ENCODE data around the gene FLAD1.

- TF ChIP-seq EZH2 (IDR thresholded peaks at IDR 0.05; ENCODE audit: low read depth, low read length, severe bottlenecking) (no peak), RFX5 (IDR thresholded peaks at IDR 0.05; ENCODE audit: borderline replicate concordance, low read depth, low read length) (no peak), POLR2A (IDR thresholded peaks at IDR 0.05; ENCODE audit: control extremely low read depth in 1 of 2, low read depth in 2 of 2, low read length in 2 of 2) (no peak), HDAC2 (IDR thresholded peaks at IDR 0.05; ENCODE audit: borderline replicate concordance in 1 of 2, low read depth in 2 of 2, low read length in 2 of 2) (no peak), POLR2AphosphoS5 (IDR thresholded peaks at IDR 0.05; ENCODE audit: low read depth, low read length) (no peak), KDM1A (IDR thresholded peaks at IDR 0.05; ENCODE audit: borderline replicate concordance, low read length) (no peak), GABPA (IDR thresholded peaks at IDR 0.05; ENCODE audit: borderline replicate concordance, insufficient read depth, low read length) (no peak), E2F6 (IDR thresholded peaks at IDR 0.05) (no peak)
- TF ChIP-seq, protein P1, sequence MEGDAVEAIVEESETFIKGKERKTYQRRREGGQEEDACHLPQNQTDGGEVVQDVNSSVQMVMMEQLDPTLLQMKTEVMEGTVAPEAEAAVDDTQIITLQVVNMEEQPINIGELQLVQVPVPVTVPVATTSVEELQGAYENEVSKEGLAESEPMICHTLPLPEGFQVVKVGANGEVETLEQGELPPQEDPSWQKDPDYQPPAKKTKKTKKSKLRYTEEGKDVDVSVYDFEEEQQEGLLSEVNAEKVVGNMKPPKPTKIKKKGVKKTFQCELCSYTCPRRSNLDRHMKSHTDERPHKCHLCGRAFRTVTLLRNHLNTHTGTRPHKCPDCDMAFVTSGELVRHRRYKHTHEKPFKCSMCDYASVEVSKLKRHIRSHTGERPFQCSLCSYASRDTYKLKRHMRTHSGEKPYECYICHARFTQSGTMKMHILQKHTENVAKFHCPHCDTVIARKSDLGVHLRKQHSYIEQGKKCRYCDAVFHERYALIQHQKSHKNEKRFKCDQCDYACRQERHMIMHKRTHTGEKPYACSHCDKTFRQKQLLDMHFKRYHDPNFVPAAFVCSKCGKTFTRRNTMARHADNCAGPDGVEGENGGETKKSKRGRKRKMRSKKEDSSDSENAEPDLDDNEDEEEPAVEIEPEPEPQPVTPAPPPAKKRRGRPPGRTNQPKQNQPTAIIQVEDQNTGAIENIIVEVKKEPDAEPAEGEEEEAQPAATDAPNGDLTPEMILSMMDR (IDR thresholded peaks at IDR 0.05; ENCODE audit: control extremely low read depth in 1 of 3, insufficient read depth in 1 of 3, low read depth in 1 of 3, low read length in 3 of 3), result no peak
Observed at GRCh38 chr1:155037851-155038441, 54.8 kb downstream of the FLAD1 start.

All from H1 (cell line).